Activated B cell treated with CpG ODN at 0.5 μM for 24 hours (primary cell): ENCODE data around the gene PADI1. TPM values are rescaled to one million over a fixed set of nuclear protein-coding genes. Genes with fewer than 3 reads are reported as not detected.

Source experiments
- ATAC-seq: fragments of 200-7000 bp; cut with Tn5 transposase; one replicate; pipeline ENCODE4 v1.10.0; 2021; ENCODE audit warnings: low read depth, mild to moderate bottlenecking, moderate library complexity
- CTCF ChIA-PET: fragments of 350-600 bp; sonication (Branson Sonifier 250); formaldehyde crosslinking; loops from one replicate; lab custom pipeline; 2021; ENCODE audit warnings: antibody characterized with exemption; lab: Charles Lee
- POLR2A ChIA-PET: fragments of 350-600 bp; sonication (Branson Sonifier 250); formaldehyde crosslinking; loops from one replicate; lab custom pipeline; 2021; ENCODE audit warnings: antibody characterized with exemption; lab: Charles Lee
- DNase-seq: peaks from one replicate; pipeline ENCODE4 v3.0.0; 2022
- H3K27ac Mint-ChIP-seq: one replicate; pipeline ENCODE4 v1.8.0; 2020; ENCODE audit warnings: mixed read lengths
- H3K27me3 Mint-ChIP-seq: one replicate; pipeline ENCODE4 v1.8.0; 2021; ENCODE audit warnings: mixed read lengths
- H3K36me3 Mint-ChIP-seq: one replicate; pipeline ENCODE4 v1.8.0; 2021; ENCODE audit warnings: low read depth, mixed read lengths
- H3K4me1 Mint-ChIP-seq: one replicate; pipeline ENCODE4 v1.8.0; 2021; ENCODE audit warnings: mixed read lengths
- H3K4me3 Mint-ChIP-seq: one replicate; pipeline ENCODE4 v1.8.0; 2020; ENCODE audit warnings: mild to moderate bottlenecking, mixed read lengths
- H3K9me3 Mint-ChIP-seq: one replicate; pipeline ENCODE4 v1.8.0; 2020; ENCODE audit warnings: mixed read lengths
- intact Hi-C: fragments of 100-400 bp; cut with micrococcal nuclease; formaldehyde crosslinking; loops from one replicate; pipeline ENCODE4 v1.15.1; 2024
- total RNA-seq: library from RNA; stranded (reverse); gene quantifications from 2 replicates; pipeline ENCODE4 v1.2.3, GENCODE V29; 2022
- TF ChIP-seq, protein P1 (sequence below): fragments of 200-600 bp; IDR thresholded peaks from one replicate; pipeline ENCODE4 v1.8.0; 2022; ENCODE audit warnings: antibody characterized with exemption, mild to moderate bottlenecking

Gene PADI1
- total RNA-seq, 1 donor from 2014 or later: not detected

DNA sequence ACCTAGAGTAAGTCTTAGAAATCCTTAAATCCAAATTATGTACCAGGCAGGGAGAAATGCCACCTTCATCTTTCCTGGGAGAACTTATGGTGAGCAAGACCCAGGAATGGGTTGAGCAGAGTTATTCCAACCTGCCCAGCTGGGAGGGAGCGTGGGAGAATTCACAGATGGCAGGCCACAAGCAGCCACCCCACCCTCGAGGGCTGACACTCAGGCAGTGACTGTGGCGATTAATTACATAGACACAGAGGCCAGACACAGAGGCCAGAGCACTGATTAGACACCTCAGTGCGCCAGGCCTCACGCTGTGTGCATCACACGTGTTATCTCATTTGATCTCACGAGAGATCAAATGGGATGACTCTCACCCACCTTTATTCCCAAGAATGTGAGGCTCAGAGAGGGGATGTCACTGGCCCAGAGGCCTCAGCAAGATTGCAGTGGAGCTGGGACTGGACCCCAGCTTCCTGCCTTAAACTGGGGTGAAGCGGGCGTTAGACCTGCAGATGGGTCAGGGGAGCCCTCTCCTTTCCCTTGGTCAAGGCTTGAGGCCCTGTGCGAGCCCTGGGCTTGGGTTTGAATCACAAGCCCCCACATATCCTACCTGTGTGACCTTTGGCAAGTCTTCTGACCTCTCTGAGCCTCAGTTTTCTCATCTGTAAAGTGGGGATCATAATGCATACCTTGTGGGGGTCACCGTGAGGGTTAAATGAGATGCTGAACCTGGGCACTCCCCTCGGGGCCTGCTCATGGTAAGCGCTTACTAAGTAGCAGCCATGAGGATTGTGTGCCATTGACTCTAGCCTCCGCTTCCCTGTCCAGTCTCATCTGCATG is 74.3 kb downstream of the PADI1 start:
- DNase-seq: no peak
- POLR2A ChIA-PET: no interaction called here
- TF ChIP-seq, protein P1, sequence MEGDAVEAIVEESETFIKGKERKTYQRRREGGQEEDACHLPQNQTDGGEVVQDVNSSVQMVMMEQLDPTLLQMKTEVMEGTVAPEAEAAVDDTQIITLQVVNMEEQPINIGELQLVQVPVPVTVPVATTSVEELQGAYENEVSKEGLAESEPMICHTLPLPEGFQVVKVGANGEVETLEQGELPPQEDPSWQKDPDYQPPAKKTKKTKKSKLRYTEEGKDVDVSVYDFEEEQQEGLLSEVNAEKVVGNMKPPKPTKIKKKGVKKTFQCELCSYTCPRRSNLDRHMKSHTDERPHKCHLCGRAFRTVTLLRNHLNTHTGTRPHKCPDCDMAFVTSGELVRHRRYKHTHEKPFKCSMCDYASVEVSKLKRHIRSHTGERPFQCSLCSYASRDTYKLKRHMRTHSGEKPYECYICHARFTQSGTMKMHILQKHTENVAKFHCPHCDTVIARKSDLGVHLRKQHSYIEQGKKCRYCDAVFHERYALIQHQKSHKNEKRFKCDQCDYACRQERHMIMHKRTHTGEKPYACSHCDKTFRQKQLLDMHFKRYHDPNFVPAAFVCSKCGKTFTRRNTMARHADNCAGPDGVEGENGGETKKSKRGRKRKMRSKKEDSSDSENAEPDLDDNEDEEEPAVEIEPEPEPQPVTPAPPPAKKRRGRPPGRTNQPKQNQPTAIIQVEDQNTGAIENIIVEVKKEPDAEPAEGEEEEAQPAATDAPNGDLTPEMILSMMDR: no peak
- Mint-ChIP-seq H3K4me3 (no peak overlapping the region), H3K9me3 (no peaks in the 10 kb centered on the region), H3K36me3 (no peaks in the 10 kb centered on the region), H3K27me3 (peaks cover 13% of the 10 kb centered on the region), H3K4me1 (peaks cover 5% of the 10 kb centered on the region), H3K27ac (no peak overlapping the region)
- CTCF ChIA-PET: no interaction called here
- intact Hi-C loops: no loop called here
- no peak for ATAC-seq

DNA sequence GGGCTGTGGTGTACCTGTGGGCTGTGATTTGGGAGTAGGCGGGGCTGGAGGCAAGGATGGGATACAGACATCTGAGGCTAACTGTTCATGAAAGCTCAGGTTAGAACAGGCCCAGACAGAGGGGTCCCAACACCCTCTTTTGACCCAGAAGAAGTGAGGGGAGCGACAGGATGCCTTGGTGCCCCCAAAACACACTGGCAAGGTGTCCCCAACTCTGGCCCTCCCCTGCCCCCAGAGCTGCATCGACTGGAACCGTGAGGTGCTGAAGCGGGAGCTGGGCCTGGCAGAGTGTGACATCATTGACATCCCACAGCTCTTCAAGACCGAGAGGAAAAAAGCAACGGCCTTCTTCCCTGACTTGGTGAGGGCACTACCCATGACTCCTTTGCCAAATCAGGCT is 75.5 kb downstream of the PADI1 start:
- POLR2A ChIA-PET: no interaction called here
- H3K4me3 Mint-ChIP-seq: no peak overlapping the region
- no peak overlapping the region for H3K27ac Mint-ChIP-seq
- no peaks in the 10 kb centered on the region for H3K9me3 Mint-ChIP-seq
- peaks cover 8% of the 10 kb centered on the region for H3K27me3 Mint-ChIP-seq
- TF ChIP-seq, protein P1: no peak
- CTCF ChIA-PET: no interaction called here
- intact Hi-C loops: no loop called here
- no peaks in the 10 kb centered on the region for H3K36me3 Mint-ChIP-seq
- H3K4me1 Mint-ChIP-seq: peaks cover 5% of the 10 kb centered on the region
- DNase-seq (no peak), ATAC-seq (no peak)

DNA sequence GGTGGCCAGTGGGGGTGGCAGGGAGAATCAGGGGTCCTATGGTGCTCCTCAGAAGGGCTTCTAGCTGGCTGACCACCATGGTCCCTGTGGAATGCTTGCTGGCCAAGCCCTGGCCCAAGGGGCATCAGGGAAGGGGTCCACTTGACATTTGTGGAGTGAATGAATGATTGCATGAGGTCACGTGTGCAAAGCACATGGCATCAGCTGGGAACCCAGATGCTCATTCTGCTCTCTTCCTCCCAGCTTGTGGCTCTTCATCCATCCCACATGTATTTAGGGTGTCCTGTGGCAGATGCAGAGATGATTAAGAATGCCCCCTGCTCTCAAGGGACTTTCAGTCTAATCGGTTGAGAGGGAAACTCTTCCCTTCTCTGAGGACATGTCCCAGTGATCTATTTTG is 76.0 kb downstream of the PADI1 start:
- Mint-ChIP-seq H3K4me1 (peaks cover 5% of the 10 kb centered on the region), H3K36me3 (no peaks in the 10 kb centered on the region), H3K27me3 (peaks cover 8% of the 10 kb centered on the region), H3K4me3 (no peak overlapping the region), H3K27ac (no peak overlapping the region), H3K9me3 (no peaks in the 10 kb centered on the region)
- ChIA-PET POLR2A (no interaction called here), CTCF (no interaction called here)
- DNase-seq: no peak
- ATAC-seq: no peak
- intact Hi-C loops: no loop called here
- TF ChIP-seq, protein P1: no peak

DNA sequence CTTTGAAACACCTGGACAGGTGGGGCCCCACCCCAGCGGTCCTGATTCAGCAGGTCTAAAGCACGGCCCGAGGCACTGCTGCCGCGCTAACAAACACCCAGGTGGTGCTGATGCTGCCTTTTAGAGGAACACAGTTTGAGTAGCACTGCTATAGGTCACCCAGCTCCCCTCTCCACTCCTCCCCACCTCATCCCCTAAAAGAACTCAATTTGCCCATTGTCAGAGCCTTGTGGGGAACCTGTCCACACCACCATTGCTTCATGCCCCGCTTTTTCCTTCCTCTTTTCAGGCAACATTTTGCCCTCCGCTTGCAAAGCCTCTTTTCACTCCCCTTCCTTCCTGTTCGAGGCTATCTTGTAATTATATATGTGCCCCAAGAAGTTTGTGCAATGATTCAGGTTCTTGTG is 76.8 kb downstream of the PADI1 start:
- Mint-ChIP-seq H3K27ac (no peak overlapping the region), H3K27me3 (peaks cover 8% of the 10 kb centered on the region), H3K36me3 (no peaks in the 10 kb centered on the region), H3K4me1 (peaks cover 5% of the 10 kb centered on the region), H3K9me3 (no peaks in the 10 kb centered on the region), H3K4me3 (no peak overlapping the region)
- ChIA-PET POLR2A (no interaction called here), CTCF (no interaction called here)
- DNase-seq (no peak), ATAC-seq (no peak)
- intact Hi-C loops: no loop called here
- TF ChIP-seq, protein P1: no peak

DNA sequence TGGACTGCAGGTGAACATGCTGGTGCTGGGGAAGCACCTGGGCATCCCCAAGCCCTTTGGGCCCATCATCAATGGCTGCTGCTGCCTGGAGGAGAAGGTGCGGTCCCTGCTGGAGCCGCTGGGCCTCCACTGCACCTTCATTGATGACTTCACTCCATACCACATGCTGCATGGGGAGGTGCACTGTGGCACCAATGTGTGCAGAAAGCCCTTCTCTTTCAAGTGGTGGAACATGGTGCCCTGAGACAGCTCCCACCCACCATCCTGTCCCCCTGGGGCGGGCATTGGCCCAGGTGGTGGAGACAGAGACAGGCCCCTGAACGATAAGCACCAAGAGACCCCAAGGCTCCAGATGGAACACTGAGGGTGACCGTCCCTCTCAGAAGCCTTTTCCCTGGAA is 77.9 kb downstream of the PADI1 start:
- no peak for DNase-seq
- ChIA-PET POLR2A (no interaction called here), CTCF (no interaction called here)
- H3K9me3 Mint-ChIP-seq: no peaks in the 10 kb centered on the region
- H3K4me3 Mint-ChIP-seq: no peak overlapping the region
- intact Hi-C loops: no loop called here
- TF ChIP-seq, protein P1: no peak
- peaks cover 8% of the 10 kb centered on the region for H3K27me3 Mint-ChIP-seq
- ATAC-seq: no peak
- peaks cover 5% of the 10 kb centered on the region for H3K4me1 Mint-ChIP-seq
- no peaks in the 10 kb centered on the region for H3K36me3 Mint-ChIP-seq
- H3K27ac Mint-ChIP-seq: no peak overlapping the region
